Measurements from ENCODE around the gene CCL14. TPM values are rescaled to one million over a fixed set of nuclear protein-coding genes. Genes with fewer than 3 reads are reported as not detected.

CCL14 gene
- total RNA-seq (not detected), polyA plus RNA-seq (not detected), total RNA-seq (not detected)

DNA sequence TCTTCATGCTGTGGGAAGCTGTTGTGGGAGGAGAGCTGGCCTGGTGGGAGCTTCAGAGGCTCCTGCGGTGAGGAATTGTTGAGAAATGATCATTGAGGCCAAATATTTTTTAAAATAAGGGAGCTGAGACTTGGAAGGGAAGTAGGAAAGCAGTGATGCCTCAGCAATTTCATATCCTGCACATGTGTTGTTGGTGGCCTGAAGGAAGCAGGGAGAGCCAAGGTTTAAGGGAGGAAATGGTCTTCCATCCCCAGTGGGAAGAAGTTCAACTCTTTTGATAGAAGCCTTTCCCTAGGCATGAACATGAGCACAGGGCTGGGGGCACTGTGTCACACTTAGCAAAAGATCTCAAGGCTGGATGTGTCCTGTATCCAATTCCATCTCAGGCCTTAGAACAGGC lies at the start of gene CCL14:
Gene CCL14, minus strand, starts transcription at position 87 of the 400 bp plus-strand sequence. Its CDS starts 80 bp downstream, at position 7.
- ChIA-PET CTCF (no interaction called here), POLR2A (no interaction called here)
- H3K27ac Mint-ChIP-seq: peak within 1 kb of the TSS in 1 of 9 donors; percentile 39

DNA sequence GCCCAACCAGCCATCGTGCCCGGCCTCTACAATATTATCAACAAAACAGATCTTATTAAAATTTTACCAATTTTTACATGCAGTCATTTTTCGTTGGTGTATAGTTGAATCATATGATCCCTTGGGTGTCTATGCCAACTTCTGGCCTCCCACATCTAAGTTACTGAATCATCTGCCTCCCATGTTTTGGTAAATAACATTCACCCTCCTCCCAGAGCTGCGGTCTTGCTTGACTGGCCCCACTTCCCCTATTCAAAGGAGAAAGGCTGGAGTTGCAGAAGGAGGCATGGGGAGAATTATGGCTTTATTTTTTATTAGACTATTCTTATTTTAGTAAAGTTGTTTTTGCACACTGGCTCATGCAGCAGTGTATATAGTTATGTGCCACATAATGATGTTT lies 49.7 kb upstream of the CCL14 start:
- Histone ChIP-seq H3K27me3 (ENCODE audit: control insufficient read depth in 2 of 2, insufficient read depth in 2 of 2, low read length in 2 of 2) (no peaks in the 10 kb centered on the region), H3K36me3 (ENCODE audit: control insufficient read depth in 2 of 3, insufficient read depth in 3 of 3, low read length in 3 of 3) (no peaks in the 10 kb centered on the region), H3K4me1 (ENCODE audit: control insufficient read depth in 2 of 2, insufficient read depth in 2 of 2, low read length in 2 of 2) (no peaks in the 10 kb centered on the region), H3K27ac (ENCODE audit: low read depth, low read length) (no peak overlapping the region), H3K4me3 (ENCODE audit: low read length) (no peak overlapping the region), H3K9me3 (ENCODE audit: control insufficient read depth in 2 of 3, low read length in 3 of 3) (no peaks in the 10 kb centered on the region)
- Mint-ChIP-seq H3K36me3 (no peaks in the 10 kb centered on the region), H3K27me3 (peaks cover 6 to 36% (median 17%) of the 10 kb centered on the region in 5 donors), H3K9me3 (peaks cover 0 to 3% (median 0%) of the 10 kb centered on the region in 11 donors), H3K4me1 (no peaks in the 10 kb centered on the region), H3K27ac (no peak overlapping the region), H3K4me3 (no peak overlapping the region)
- intact Hi-C loops (cut with micrococcal nuclease): no loop called here
- ChIA-PET POLR2A (no interaction called here), CTCF (no interaction called here)
- DNase-seq: no peak
- ATAC-seq: peak; percentile 61

More for the DNA sequence above, at the start of gene CCL14:
- Histone ChIP-seq H3K4me3 (ENCODE audit: low read length) (no peak within 1 kb of the TSS), H3K36me3 (ENCODE audit: control insufficient read depth in 2 of 3, insufficient read depth in 3 of 3, low read length in 3 of 3) (no peaks in the 10 kb centered on the region), H3K27ac (ENCODE audit: low read depth, low read length) (no peak within 1 kb of the TSS), H3K9me3 (ENCODE audit: control insufficient read depth in 2 of 3, low read length in 3 of 3) (no peaks in the 10 kb centered on the region), H3K27me3 (ENCODE audit: control insufficient read depth in 2 of 2, insufficient read depth in 2 of 2, low read length in 2 of 2) (no peaks in the 10 kb centered on the region), H3K4me1 (ENCODE audit: control insufficient read depth in 2 of 2, insufficient read depth in 2 of 2, low read length in 2 of 2) (no peaks in the 10 kb centered on the region)
- ATAC-seq (no peak), DNase-seq (no peak)
- Mint-ChIP-seq H3K36me3 (peaks cover 0 to 4% (median 0%) of the 10 kb centered on the region in 5 donors), H3K4me1 (no peaks in the 10 kb centered on the region), H3K27me3 (peaks cover 0 to 9% (median 4%) of the 10 kb centered on the region in 5 donors), H3K9me3 (peaks cover 0 to 17% (median 5%) of the 10 kb centered on the region in 11 donors), H3K4me3 (no peak within 1 kb of the TSS)
- intact Hi-C loops (cut with micrococcal nuclease): no loop called here

DNA sequence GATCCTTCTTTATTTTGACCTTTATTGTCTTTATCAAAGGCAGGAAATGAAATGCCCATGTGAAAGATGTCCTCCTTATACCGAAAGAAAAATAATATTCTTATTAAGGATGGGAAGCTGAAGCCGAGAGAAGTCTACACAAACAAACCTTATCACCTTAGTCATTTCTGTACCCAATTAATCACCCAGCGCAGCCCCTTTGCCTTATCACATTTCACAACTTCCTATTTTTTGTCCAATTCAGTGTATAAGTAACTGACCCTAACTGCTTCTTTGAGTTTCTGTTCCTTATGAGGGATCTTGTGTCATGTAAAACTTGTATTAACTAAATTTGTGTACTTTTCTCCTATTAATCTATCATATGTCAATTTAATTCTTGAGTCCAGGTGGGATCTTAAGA lies 47.6 kb upstream of the CCL14 start:
- CTCF ChIA-PET: no interaction called here
- Histone ChIP-seq H3K4me1 (ENCODE audit: control insufficient read depth in 2 of 2, insufficient read depth in 2 of 2, low read length in 2 of 2) (no peaks in the 10 kb centered on the region), H3K9me3 (ENCODE audit: control insufficient read depth in 2 of 3, low read length in 3 of 3) (no peaks in the 10 kb centered on the region), H3K27me3 (ENCODE audit: control insufficient read depth in 2 of 2, insufficient read depth in 2 of 2, low read length in 2 of 2) (no peaks in the 10 kb centered on the region), H3K27ac (ENCODE audit: low read depth, low read length) (no peak overlapping the region), H3K36me3 (ENCODE audit: control insufficient read depth in 2 of 3, insufficient read depth in 3 of 3, low read length in 3 of 3) (no peaks in the 10 kb centered on the region), H3K4me3 (ENCODE audit: low read length) (no peak overlapping the region)
- Mint-ChIP-seq H3K9me3 (peaks cover 0 to 2% (median 0%) of the 10 kb centered on the region in 11 donors), H3K36me3 (no peaks in the 10 kb centered on the region), H3K4me1 (no peaks in the 10 kb centered on the region), H3K27me3 (peaks cover 12 to 40% (median 17%) of the 10 kb centered on the region in 5 donors), H3K27ac (no peak overlapping the region), H3K4me3 (no peak overlapping the region)
- POLR2A ChIA-PET: no interaction called here
- no peak for DNase-seq
- intact Hi-C loops (cut with micrococcal nuclease): no loop called here
- peak; percentile 47 for ATAC-seq

DNA sequence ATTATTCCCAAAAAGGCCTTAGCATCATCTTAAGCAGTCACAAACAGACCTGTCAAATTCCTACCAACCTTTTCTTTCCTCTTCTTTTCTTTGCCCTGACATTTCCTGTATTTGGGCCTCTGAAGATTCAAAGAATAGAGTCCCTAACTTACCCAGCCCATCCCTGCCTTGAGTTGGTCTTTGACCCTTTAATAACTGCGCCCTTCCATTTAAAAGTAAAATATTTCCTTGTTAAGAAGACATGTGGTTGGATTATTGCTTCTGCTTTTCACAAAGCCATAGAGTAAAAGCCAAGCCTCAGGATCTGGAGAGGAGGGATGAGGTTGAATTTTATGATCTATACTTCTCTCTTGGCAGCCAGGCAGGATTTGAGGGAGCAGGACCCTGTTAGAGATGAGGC lies 44.4 kb upstream of the CCL14 start:
- no peak overlapping the region for H3K27ac ChIP-seq (ENCODE audit: low read depth, low read length)
- DNase-seq (no peak), ATAC-seq (no peak)
- POLR2A ChIA-PET: no interaction called here
- no peaks in the 10 kb centered on the region for H3K36me3 ChIP-seq (ENCODE audit: control insufficient read depth in 2 of 3, insufficient read depth in 3 of 3, low read length in 3 of 3)
- no peak overlapping the region for H3K4me3 ChIP-seq (ENCODE audit: low read length)
- no peaks in the 10 kb centered on the region for H3K9me3 ChIP-seq (ENCODE audit: control insufficient read depth in 2 of 3, low read length in 3 of 3)
- no peaks in the 10 kb centered on the region for H3K4me1 ChIP-seq (ENCODE audit: control insufficient read depth in 2 of 2, insufficient read depth in 2 of 2, low read length in 2 of 2)
- no peak overlapping the region for H3K4me3 Mint-ChIP-seq
- H3K4me1 Mint-ChIP-seq: no peaks in the 10 kb centered on the region
- no peak overlapping the region for H3K27ac Mint-ChIP-seq
- no peaks in the 10 kb centered on the region for H3K27me3 ChIP-seq (ENCODE audit: control insufficient read depth in 2 of 2, insufficient read depth in 2 of 2, low read length in 2 of 2)
- no peaks in the 10 kb centered on the region for H3K36me3 Mint-ChIP-seq
- H3K9me3 Mint-ChIP-seq: peaks cover 0 to 2% (median 0%) of the 10 kb centered on the region in 11 donors
- CTCF ChIA-PET: no interaction called here
- intact Hi-C loops (cut with micrococcal nuclease): no loop called here
- H3K27me3 Mint-ChIP-seq: peaks cover 16 to 45% (median 25%) of the 10 kb centered on the region in 5 donors

- no peak overlapping the region for H3K27ac Mint-ChIP-seq
- H3K36me3 Mint-ChIP-seq: no peaks in the 10 kb centered on the region
- ChIA-PET CTCF (no interaction called here), POLR2A (no interaction called here)
- no peak for ATAC-seq
- Histone ChIP-seq H3K9me3 (ENCODE audit: control insufficient read depth in 2 of 3, low read length in 3 of 3) (no peaks in the 10 kb centered on the region), H3K36me3 (ENCODE audit: control insufficient read depth in 2 of 3, insufficient read depth in 3 of 3, low read length in 3 of 3) (no peaks in the 10 kb centered on the region), H3K27me3 (ENCODE audit: control insufficient read depth in 2 of 2, insufficient read depth in 2 of 2, low read length in 2 of 2) (no peaks in the 10 kb centered on the region), H3K4me1 (ENCODE audit: control insufficient read depth in 2 of 2, insufficient read depth in 2 of 2, low read length in 2 of 2) (no peaks in the 10 kb centered on the region), H3K4me3 (ENCODE audit: low read length) (no peak overlapping the region), H3K27ac (ENCODE audit: low read depth, low read length) (no peak overlapping the region)
- H3K4me1 Mint-ChIP-seq: no peaks in the 10 kb centered on the region
- intact Hi-C loops (cut with micrococcal nuclease): no loop called here
- H3K27me3 Mint-ChIP-seq: peaks cover 16 to 42% (median 26%) of the 10 kb centered on the region in 5 donors
- no peak overlapping the region for H3K4me3 Mint-ChIP-seq
- peaks cover 0 to 6% (median 0%) of the 10 kb centered on the region in 11 donors for H3K9me3 Mint-ChIP-seq
- DNase-seq: no peak
Observed at GRCh38 chr17:36027761-36028160, 41.2 kb upstream of the CCL14 start.

DNA sequence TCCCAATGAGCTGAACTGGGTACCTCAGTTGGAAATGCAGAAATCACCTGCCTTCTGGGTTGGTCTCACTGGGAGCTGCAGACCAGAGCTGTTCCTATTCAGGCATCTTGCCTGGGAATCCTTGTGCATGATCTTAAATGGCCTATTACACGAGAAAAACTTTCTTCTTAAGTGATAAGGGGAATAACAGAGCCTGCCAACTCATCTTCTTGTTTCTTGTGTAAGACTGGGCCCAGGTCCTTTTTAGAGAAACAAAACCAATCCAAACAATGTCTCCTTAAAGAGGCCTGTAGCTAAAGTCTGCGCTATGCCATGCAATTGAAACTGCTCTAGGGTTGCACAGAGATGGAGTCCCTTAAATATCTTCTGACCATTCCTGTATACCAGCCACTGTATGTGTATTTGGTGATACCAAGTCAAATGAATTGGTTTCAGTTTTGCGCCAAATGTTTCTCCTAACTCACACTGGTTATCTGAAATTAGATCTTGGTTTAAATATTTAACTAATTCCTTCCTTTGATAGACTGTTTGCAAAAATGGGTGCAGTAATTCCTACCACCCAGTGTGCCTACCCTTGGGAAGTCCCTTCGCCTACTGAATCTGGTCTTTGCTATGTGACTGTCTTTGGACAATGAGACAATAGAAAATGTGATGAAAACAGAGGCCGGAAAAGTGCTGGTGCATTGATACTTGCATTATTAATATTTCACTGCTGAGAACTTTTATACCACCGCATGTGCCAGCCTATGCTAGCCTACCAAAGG lies 37.8 kb upstream of the CCL14 start:
- intact Hi-C loops (cut with micrococcal nuclease): no loop called here
- H3K27ac Mint-ChIP-seq: no peak overlapping the region
- no peak overlapping the region for H3K4me3 ChIP-seq (ENCODE audit: low read length)
- H3K4me3 Mint-ChIP-seq: no peak overlapping the region
- H3K36me3 Mint-ChIP-seq: no peaks in the 10 kb centered on the region
- ATAC-seq: no peak
- no peaks in the 10 kb centered on the region for H3K27me3 ChIP-seq (ENCODE audit: control insufficient read depth in 2 of 2, insufficient read depth in 2 of 2, low read length in 2 of 2)
- H3K9me3 Mint-ChIP-seq: peaks cover 0 to 4% (median 2%) of the 10 kb centered on the region in 11 donors
- no peaks in the 10 kb centered on the region for H3K9me3 ChIP-seq (ENCODE audit: control insufficient read depth in 2 of 3, low read length in 3 of 3)
- H3K27me3 Mint-ChIP-seq: peaks cover 18 to 40% (median 33%) of the 10 kb centered on the region in 5 donors
- no peak for DNase-seq
- ChIA-PET POLR2A (no interaction called here), CTCF (no interaction called here)
- no peaks in the 10 kb centered on the region for H3K4me1 ChIP-seq (ENCODE audit: control insufficient read depth in 2 of 2, insufficient read depth in 2 of 2, low read length in 2 of 2)
- H3K27ac ChIP-seq (ENCODE audit: low read depth, low read length): no peak overlapping the region
- H3K36me3 ChIP-seq (ENCODE audit: control insufficient read depth in 2 of 3, insufficient read depth in 3 of 3, low read length in 3 of 3): no peaks in the 10 kb centered on the region
- H3K4me1 Mint-ChIP-seq: peaks cover 0 to 1% (median 0%) of the 10 kb centered on the region in 7 donors

DNA sequence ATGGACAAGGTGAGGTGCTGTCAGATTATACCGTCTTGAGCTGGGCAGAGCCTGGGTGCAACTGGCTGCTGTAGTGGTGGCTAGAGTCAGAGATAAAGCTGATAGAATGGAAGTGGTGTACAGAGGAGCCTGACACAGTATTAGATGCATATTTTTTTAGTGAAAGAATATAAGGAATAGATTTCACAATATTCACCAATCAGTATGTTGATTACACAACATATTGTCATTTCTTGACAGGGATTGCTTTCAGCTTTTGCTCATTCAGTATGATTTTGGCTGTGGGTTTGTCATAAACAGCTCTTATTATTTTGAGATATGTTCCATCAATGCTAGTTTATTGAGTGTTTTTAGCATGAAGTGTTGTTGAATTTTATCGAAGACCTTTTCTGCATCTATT lies 32.9 kb upstream of the CCL14 start:
- peaks cover 0 to 4% (median 0%) of the 10 kb centered on the region in 7 donors for H3K4me1 Mint-ChIP-seq
- Histone ChIP-seq H3K9me3 (ENCODE audit: control insufficient read depth in 2 of 3, low read length in 3 of 3) (no peaks in the 10 kb centered on the region), H3K4me3 (ENCODE audit: low read length) (no peak overlapping the region), H3K27ac (ENCODE audit: low read depth, low read length) (no peak overlapping the region), H3K36me3 (ENCODE audit: control insufficient read depth in 2 of 3, insufficient read depth in 3 of 3, low read length in 3 of 3) (no peaks in the 10 kb centered on the region), H3K4me1 (ENCODE audit: control insufficient read depth in 2 of 2, insufficient read depth in 2 of 2, low read length in 2 of 2) (no peaks in the 10 kb centered on the region), H3K27me3 (ENCODE audit: control insufficient read depth in 2 of 2, insufficient read depth in 2 of 2, low read length in 2 of 2) (no peaks in the 10 kb centered on the region)
- H3K27me3 Mint-ChIP-seq: peaks cover 13 to 53% (median 36%) of the 10 kb centered on the region in 5 donors
- peaks cover 0 to 4% (median 2%) of the 10 kb centered on the region in 11 donors for H3K9me3 Mint-ChIP-seq
- intact Hi-C loops (cut with micrococcal nuclease): no loop called here
- CTCF ChIA-PET: no interaction called here
- H3K27ac Mint-ChIP-seq: no peak overlapping the region
- no peaks in the 10 kb centered on the region for H3K36me3 Mint-ChIP-seq
- no peak overlapping the region for H3K4me3 Mint-ChIP-seq
- DNase-seq: no peak
- POLR2A ChIA-PET: no interaction called here
- ATAC-seq: no peak
